Activated T-helper 17 cell treated with anti-CD3 and anti-CD28 coated beads, Interleukin-2, amount 50 U/mL, for 72 hours (primary cell): ENCODE results near the gene LPIN2. TPM values are rescaled to one million over a fixed set of nuclear protein-coding genes. Genes with fewer than 3 reads are reported as not detected.
"Not testable (repeated sequence)": the region's sequence is repeated elsewhere in the genome, so short reads cannot be mapped to it uniquely, and the experiment has no call there.

Experiments
- ATAC-seq: fragments of 150-1000 bp; cut with Tn5 transposase; replicated peaks from 2 replicates; pipeline ENCODE4 v1.10.0; 2021; ENCODE audit warnings: mild to moderate bottlenecking, moderate library complexity
- H3K27ac Mint-ChIP-seq: one replicate; pipeline ENCODE4 v1.8.0; 2022; ENCODE audit warnings: mixed read lengths
- H3K27me3 Mint-ChIP-seq: one replicate; pipeline ENCODE4 v1.8.0; 2022; ENCODE audit warnings: mixed read lengths
- H3K36me3 Mint-ChIP-seq: one replicate; pipeline ENCODE4 v1.8.0; 2022; ENCODE audit warnings: low read depth, mild to moderate bottlenecking, mixed read lengths
- H3K4me1 Mint-ChIP-seq: one replicate; pipeline ENCODE4 v1.8.0; 2022; ENCODE audit warnings: mixed read lengths
- H3K4me3 Mint-ChIP-seq: one replicate; pipeline ENCODE4 v1.8.0; 2022; ENCODE audit warnings: mild to moderate bottlenecking, mixed read lengths
- H3K9me3 Mint-ChIP-seq: one replicate; pipeline ENCODE4 v1.8.0; 2022; ENCODE audit warnings: mixed read lengths
- total RNA-seq, 2 donors: library from RNA; stranded (reverse); gene quantifications; one replicate each; pipeline ENCODE4 v1.2.3, GENCODE V29; 2022

The LPIN2 gene
- total RNA-seq, 2 donors from 2014 or later = 45.8 to 78.1 TPM

GRCh38 chr18:3003766-3004165, 9.2 kb downstream of the LPIN2 start:
- peak overlapping the region; percentile 26 for H3K27ac Mint-ChIP-seq
- H3K9me3 Mint-ChIP-seq, ATAC-seq, H3K27me3 Mint-ChIP-seq, H3K4me3 Mint-ChIP-seq: not testable (repeated sequence)
- H3K4me1 Mint-ChIP-seq = peaks cover 41% of the 10 kb centered on the region
- H3K36me3 Mint-ChIP-seq = peaks cover 88% of the 10 kb centered on the region

GRCh38 chr18:3002732-3003131, 10.2 kb downstream of the LPIN2 start:
- no peak overlapping the region for H3K27ac Mint-ChIP-seq

GRCh38 chr18:2998644-2999043, 14.3 kb downstream of the LPIN2 start:
- peaks cover 58% of the 10 kb centered on the region for H3K4me1 Mint-ChIP-seq
- peaks cover 65% of the 10 kb centered on the region for H3K36me3 Mint-ChIP-seq
- ATAC-seq = peak; percentile 53
- no peaks in the 10 kb centered on the region for H3K9me3 Mint-ChIP-seq
- peak overlapping the region; percentile 93 for H3K27ac Mint-ChIP-seq
- peak overlapping the region; percentile 79 for H3K4me3 Mint-ChIP-seq
- H3K27me3 Mint-ChIP-seq = no peaks in the 10 kb centered on the region

More at GRCh38 chr18:3002732-3003131, 10.2 kb downstream of the LPIN2 start:
- Mint-ChIP-seq H3K36me3 (peaks cover 82% of the 10 kb centered on the region), H3K9me3 (no peaks in the 10 kb centered on the region), H3K4me3 (no peak overlapping the region), H3K4me1 (peaks cover 46% of the 10 kb centered on the region), H3K27me3 (no peaks in the 10 kb centered on the region)
- ATAC-seq = peak; percentile 47

DNA sequence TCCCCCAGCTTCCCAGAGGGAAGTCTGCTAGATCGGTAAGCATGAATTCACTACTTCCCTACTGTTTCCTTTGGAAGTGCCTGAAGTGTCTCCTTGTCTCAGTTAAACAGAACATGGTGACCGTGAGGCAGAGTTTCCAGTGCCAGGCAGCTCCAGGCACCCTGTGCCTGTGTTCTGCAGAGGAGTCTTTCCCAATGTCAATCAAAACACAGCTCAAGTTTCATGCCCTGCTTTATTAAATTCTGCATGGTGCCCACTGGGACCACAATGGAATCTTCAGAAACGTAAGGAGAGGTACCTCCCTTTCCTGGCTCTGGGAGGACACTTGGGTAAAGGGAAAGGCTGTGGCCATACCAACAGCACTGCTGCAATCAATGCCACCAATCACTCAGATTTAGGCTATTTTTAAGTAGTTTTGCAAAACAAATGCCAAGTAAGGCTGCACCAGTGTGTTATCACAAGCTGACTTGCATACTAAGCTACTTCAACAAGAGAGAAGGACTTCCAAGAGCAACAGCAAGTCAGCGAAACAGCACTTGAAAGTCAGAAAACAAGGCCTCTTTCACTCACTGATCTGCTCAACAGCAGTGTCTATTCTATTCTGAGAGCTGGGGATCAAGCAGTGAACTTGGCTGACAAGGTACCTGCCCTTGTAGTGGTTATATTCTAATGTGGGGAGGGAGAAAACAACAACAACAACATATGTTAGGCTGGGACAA, 14.9 kb downstream of the LPIN2 start:
- Mint-ChIP-seq H3K4me1 (peaks cover 63% of the 10 kb centered on the region), H3K9me3 (no peaks in the 10 kb centered on the region), H3K36me3 (peaks cover 64% of the 10 kb centered on the region), H3K4me3 (peak overlapping the region; percentile 79), H3K27me3 (no peaks in the 10 kb centered on the region), H3K27ac (peak overlapping the region; percentile 93)
- ATAC-seq = peak; percentile 8

DNA sequence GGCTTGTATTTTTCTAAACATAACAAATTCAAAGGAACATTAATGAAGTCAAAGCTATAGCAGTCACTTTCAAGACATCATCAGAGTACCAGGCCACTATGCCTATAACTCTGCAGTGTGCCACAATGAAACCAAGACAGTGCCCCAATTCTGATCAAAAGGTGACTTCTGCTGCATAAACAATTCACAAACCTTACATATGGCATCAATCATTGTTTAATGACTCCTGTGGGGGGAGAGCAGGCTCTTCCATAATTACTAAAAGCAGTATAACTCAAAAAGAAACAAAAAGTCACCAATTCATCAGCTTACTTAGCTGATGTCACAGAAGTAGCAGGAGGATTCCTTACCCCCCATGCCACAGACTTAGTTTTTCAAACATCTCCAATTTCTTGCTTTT, 15.5 kb downstream of the LPIN2 start:
- Mint-ChIP-seq H3K36me3 (peaks cover 59% of the 10 kb centered on the region), H3K4me1 (peaks cover 60% of the 10 kb centered on the region), H3K4me3 (peak overlapping the region; percentile 79), H3K27me3 (no peaks in the 10 kb centered on the region), H3K27ac (peak overlapping the region; percentile 93), H3K9me3 (no peaks in the 10 kb centered on the region)
- peak; percentile 60 for ATAC-seq

DNA sequence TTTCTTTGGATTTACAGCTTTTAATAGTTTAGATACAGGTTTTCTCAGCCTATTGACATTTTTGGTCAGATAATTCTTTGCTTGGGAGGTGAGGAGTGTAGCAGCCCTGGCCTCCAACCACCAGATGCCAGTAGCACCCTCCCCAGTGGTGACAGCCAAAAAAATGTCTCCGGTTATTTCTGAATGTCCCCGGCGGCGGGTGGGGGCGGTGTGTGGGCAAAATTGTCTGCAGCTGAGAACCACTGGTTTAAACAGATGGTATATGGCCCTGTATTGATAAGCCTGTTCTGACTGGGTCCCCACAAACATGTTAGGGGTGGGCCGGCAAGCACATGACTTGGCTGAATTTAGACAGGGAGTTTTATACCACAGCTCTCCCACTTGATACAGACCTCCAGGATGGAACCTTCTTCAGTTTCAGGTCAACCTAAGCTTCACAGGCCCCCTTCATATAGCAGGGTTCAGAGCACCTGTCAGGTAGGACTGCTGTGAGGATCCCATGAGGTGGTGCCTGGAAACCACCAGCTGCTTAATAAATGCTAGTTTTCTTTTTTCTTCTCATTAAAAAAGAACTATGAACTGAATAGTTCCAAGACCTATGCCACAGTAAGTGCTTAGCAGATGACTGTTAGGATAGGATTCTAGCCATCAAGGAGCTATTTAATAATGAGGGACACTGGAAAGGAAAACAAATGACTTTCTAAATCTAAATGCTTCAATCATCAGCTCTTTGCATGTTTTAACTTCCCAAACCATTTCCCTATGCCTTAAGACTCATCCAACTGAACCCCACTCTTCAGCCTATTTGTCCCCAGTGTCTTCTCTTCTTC, 18.1 kb downstream of the LPIN2 start:
- Mint-ChIP-seq H3K4me1 (peaks cover 64% of the 10 kb centered on the region), H3K9me3 (no peaks in the 10 kb centered on the region), H3K4me3 (peak overlapping the region; percentile 72), H3K27me3 (no peaks in the 10 kb centered on the region), H3K36me3 (peaks cover 57% of the 10 kb centered on the region), H3K27ac (peak overlapping the region; percentile 75)
- peak; percentile 28 for ATAC-seq

- peak overlapping the region; percentile 72 for H3K4me3 Mint-ChIP-seq
- peaks cover 58% of the 10 kb centered on the region for H3K36me3 Mint-ChIP-seq
- ATAC-seq = no peak
- no peaks in the 10 kb centered on the region for H3K9me3 Mint-ChIP-seq
- H3K27ac Mint-ChIP-seq = peak overlapping the region; percentile 75
- peaks cover 64% of the 10 kb centered on the region for H3K4me1 Mint-ChIP-seq
- no peaks in the 10 kb centered on the region for H3K27me3 Mint-ChIP-seq
Measured at GRCh38 chr18:2994020-2994589, 18.8 kb downstream of the LPIN2 start.

DNA sequence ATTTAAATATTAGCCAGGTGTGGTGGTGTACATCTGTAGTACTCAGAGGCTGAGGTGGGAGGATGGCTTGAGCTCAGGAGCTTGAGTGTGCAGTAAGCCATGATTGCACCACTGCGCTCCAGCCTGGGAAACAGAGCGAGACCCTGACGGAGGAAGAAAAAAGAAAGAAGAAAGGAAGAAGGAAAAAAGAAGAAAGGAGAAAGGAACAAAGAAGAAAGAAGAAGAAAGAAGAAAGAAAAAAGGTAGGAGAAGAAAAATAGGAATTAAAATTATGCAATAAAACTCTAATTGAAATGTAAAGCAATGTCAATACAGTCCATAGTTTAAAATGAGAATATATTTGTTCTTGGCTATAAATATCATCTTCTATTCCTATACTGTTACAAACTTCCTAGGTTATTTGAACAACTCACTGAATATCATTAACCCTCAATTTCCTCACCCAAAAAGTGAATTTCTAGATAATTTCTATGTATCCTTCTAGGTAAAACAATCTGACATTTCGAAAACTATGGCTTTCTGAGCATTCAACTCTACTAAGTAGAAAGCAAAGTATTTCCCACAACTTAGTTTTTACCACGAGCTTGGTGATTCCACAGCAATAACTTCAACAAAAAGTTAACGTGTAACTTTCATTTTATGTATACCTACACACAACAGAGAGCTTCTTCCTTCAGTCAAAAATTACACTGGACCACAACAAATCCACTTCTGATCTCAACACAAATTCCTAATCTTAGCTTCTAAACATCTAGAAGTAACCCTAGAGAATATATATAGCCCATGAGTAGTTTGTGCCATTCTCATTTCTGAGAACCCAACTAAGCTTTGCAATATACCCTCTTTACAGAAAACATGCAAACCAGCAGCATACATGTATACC, 19.7 kb downstream of the LPIN2 start:
- Mint-ChIP-seq H3K9me3 (no peaks in the 10 kb centered on the region), H3K4me3 (peak overlapping the region; percentile 72), H3K27ac (peak overlapping the region; percentile 75), H3K4me1 (peaks cover 57% of the 10 kb centered on the region), H3K36me3 (peaks cover 64% of the 10 kb centered on the region), H3K27me3 (no peaks in the 10 kb centered on the region)
- peak; percentile 67 for ATAC-seq

GRCh38 chr18:2990956-2991640, 21.8 kb downstream of the LPIN2 start:
- Mint-ChIP-seq H3K36me3 (peaks cover 69% of the 10 kb centered on the region), H3K4me3 (peak overlapping the region; percentile 72), H3K4me1 (peaks cover 46% of the 10 kb centered on the region), H3K9me3 (no peaks in the 10 kb centered on the region), H3K27ac (peak overlapping the region; percentile 83), H3K27me3 (no peaks in the 10 kb centered on the region)
- peak; percentile 52 for ATAC-seq

DNA sequence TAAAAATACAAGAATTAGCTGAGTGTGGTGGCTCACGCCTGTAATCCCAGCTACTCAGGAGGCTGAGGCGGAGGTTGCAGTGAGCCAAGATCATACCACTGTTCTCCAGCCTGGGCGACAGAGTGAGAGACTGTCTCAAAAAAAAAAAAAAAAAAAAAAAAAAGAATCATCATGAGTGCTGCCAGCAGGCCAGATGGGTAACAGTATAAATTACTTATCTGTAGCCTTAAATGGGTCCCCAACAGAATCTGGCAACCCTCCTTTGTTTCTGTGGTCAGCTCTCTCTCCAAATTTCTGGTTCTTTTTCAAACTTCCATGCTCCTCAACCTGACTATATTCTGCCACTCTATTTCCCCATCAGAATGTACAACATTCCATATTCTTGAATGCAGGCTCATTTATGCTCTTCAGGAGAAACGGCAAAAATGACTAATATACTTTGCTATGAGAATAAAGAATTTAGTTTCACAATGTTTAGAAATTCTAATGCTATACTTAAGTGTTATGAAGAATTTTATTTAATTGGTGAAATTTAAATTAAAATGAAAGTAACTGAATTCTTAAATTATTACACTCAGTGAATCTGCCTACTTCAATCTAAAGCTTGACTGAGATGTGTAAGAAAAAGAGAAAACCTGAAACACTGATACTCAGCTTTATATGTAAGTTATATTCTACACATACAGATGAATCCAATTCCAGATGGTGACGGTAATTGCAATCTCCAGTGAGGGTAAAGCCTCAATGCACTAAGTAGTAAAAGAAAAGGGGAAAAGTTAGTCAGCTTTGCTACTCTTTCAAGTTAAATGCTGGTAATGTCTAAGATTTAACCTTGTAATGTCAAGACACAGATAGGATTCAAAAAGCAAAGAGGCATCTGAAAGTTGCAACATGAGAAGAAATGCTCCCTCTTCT, 24.8 kb downstream of the LPIN2 start:
- no peak for ATAC-seq
- peaks cover 44% of the 10 kb centered on the region for H3K4me1 Mint-ChIP-seq
- H3K9me3 Mint-ChIP-seq = no peaks in the 10 kb centered on the region
- H3K27ac Mint-ChIP-seq = no peak overlapping the region
- peaks cover 52% of the 10 kb centered on the region for H3K36me3 Mint-ChIP-seq
- no peak overlapping the region for H3K4me3 Mint-ChIP-seq
- no peaks in the 10 kb centered on the region for H3K27me3 Mint-ChIP-seq

- H3K27me3 Mint-ChIP-seq = no peaks in the 10 kb centered on the region
- no peaks in the 10 kb centered on the region for H3K9me3 Mint-ChIP-seq
- no peak overlapping the region for H3K4me3 Mint-ChIP-seq
- H3K36me3 Mint-ChIP-seq = peaks cover 54% of the 10 kb centered on the region
- H3K4me1 Mint-ChIP-seq = peaks cover 38% of the 10 kb centered on the region
- no peak for ATAC-seq
- no peak overlapping the region for H3K27ac Mint-ChIP-seq
Measured at GRCh38 chr18:2986150-2986865, 26.6 kb downstream of the LPIN2 start.

DNA sequence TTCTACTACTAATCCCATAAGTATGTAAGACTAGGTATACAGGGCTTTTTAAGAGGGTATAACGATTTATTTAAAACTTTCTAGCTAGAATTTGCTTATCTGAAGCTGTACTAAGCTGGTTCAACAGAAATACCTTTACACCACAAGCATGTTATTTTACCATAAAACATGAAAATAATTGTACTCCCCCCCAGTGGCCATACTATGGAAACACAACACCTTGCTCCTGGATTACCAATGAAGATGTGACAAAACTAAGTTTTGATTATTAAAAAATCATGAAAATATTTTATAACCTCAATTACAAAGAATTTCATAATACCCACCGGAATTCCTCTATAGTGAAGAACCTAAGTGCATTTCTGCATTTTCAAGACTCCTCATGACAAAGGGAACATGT, 27.3 kb downstream of the LPIN2 start:
- H3K9me3 Mint-ChIP-seq = no peaks in the 10 kb centered on the region
- ATAC-seq = peak; percentile 30
- H3K4me3 Mint-ChIP-seq = peak overlapping the region; percentile 81
- no peaks in the 10 kb centered on the region for H3K27me3 Mint-ChIP-seq
- peaks cover 31% of the 10 kb centered on the region for H3K4me1 Mint-ChIP-seq
- no peak overlapping the region for H3K27ac Mint-ChIP-seq
- peaks cover 50% of the 10 kb centered on the region for H3K36me3 Mint-ChIP-seq
